Neuron (in vitro differentiated cells): ENCODE results near the gene HNRNPLL.

ENCODE experiments used
- H2AFZ ChIP-seq: one replicate; pipeline ENCODE4 v1.6.1; 2013; ENCODE audit warnings: low read depth, mild to moderate bottlenecking, inconsistent platforms, low read length, moderate library complexity
- H3K27me3 ChIP-seq: one replicate; pipeline ENCODE4 v1.6.1; 2013; ENCODE audit warnings: low read length; ENCODE audit not compliant: insufficient read depth
- H3K36me3 ChIP-seq: one replicate; pipeline ENCODE4 v1.6.1; 2013; ENCODE audit warnings: low read length; ENCODE audit not compliant: insufficient read depth
- H3K4me1 ChIP-seq: one replicate; pipeline ENCODE4 v1.6.1; 2013; ENCODE audit warnings: low read length; ENCODE audit not compliant: insufficient read depth
- H3K4me3 ChIP-seq: 2 replicates; pipeline ENCODE4 v1.5.1; 2013; ENCODE audit warnings: mild to moderate bottlenecking, low read length, moderate library complexity
- H3K9me3 ChIP-seq: one replicate; pipeline ENCODE4 v1.6.1; 2013; ENCODE audit warnings: low read length

The HNRNPLL gene

GRCh38 chr2:38598200-38598990, 4.3 kb downstream of the HNRNPLL start:
- Histone ChIP-seq H3K36me3 (no peaks in the 10 kb centered on the region), H3K4me1 (peaks cover 26% of the 10 kb centered on the region), H3K9me3 (no peaks in the 10 kb centered on the region), H3K4me3 (peak overlapping the region; percentile 90), H3K27me3 (no peaks in the 10 kb centered on the region), H2AFZ (no peak overlapping the region)

DNA sequence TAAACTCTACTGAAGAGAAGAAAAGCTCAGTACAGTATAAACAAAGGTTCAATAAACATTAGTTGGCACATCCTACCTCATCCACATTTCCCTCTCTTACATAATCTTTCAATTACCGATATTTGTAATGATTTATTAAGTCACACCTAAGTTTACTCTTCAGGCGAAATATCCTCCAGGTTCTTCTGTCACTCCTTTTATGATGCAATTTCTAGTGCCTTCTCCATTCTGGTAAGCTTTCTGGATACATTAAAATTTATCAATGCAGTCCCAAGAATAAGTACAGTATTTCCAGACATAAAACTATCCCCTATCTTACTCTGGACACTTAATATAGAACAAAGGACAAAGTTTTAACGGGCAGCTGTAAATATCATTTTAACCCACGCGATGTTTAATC, 5.6 kb downstream of the HNRNPLL start:
- Histone ChIP-seq H3K36me3 (no peaks in the 10 kb centered on the region), H3K4me3 (no peak overlapping the region), H2AFZ (no peak overlapping the region), H3K4me1 (peaks cover 26% of the 10 kb centered on the region), H3K27me3 (no peaks in the 10 kb centered on the region), H3K9me3 (no peaks in the 10 kb centered on the region)

GRCh38 chr2:38596229-38596628, 6.5 kb downstream of the HNRNPLL start:
- H3K36me3 ChIP-seq: peaks cover 2% of the 10 kb centered on the region
- no peaks in the 10 kb centered on the region for H3K27me3 ChIP-seq
- H3K9me3 ChIP-seq: no peaks in the 10 kb centered on the region
- H3K4me1 ChIP-seq: peaks cover 26% of the 10 kb centered on the region
- no peak overlapping the region for H2AFZ ChIP-seq
- no peak overlapping the region for H3K4me3 ChIP-seq

DNA sequence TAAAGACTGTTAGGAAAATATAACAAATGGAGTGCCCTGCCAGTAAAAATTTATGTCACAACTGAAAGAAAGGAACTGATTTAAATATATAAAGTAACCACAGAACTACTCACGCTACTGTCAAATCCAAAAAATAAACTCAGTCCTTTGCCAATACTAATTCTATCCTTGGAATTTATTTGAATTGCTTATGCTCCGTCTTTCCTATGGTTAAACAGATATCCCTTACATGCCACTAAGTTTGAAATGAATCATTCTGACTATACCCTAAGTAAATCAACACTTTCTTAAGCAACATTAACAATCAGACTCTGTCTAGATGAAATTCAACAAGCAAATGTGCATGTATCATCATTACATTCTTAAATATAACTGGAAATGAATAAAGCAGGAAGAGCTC, 9.8 kb downstream of the HNRNPLL start:
- Histone ChIP-seq H3K27me3 (no peaks in the 10 kb centered on the region), H3K4me3 (no peak overlapping the region), H2AFZ (no peak overlapping the region), H3K36me3 (peaks cover 15% of the 10 kb centered on the region), H3K9me3 (no peaks in the 10 kb centered on the region), H3K4me1 (peaks cover under 1% of the 10 kb centered on the region)

DNA sequence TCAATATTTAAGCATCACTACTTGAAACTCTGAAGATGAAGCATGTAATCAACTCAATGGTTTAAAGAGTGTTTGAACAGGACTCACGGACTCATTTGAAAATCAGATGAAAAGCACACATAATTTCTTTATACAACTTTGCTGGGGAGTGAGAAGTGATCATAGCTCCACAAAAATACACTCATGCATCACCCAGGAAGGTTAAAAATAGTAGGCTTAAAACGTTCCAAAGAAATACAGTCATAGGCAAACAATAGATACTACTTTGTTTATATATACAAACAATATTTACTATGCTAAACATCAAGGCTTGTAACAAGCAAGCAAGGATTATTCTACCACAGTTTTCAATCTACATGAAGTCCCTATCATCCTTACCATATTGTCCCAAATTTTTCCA, 11.6 kb downstream of the HNRNPLL start:
- Histone ChIP-seq H3K4me3 (no peak overlapping the region), H3K27me3 (no peaks in the 10 kb centered on the region), H3K9me3 (no peaks in the 10 kb centered on the region), H3K4me1 (no peaks in the 10 kb centered on the region), H3K36me3 (peaks cover 30% of the 10 kb centered on the region), H2AFZ (no peak overlapping the region)

DNA sequence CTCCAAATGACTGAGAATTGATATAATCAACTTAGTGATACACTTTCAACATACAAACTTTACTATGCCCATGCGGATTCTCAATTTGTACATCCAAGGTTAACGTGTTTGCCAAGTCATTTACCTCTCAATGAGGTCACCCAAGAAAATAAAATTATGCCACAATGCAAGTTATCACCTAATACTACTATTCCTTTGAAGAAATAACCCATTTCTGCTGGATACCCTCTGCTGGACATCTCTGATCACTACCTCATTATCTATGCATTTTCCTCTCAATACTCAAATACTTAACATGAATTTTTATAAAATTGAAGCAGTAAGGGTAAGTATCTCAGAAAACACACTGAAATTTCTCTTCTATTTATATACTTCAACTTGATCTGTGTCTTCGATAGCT, 12.7 kb downstream of the HNRNPLL start:
- no peaks in the 10 kb centered on the region for H3K4me1 ChIP-seq
- H3K9me3 ChIP-seq: no peaks in the 10 kb centered on the region
- no peaks in the 10 kb centered on the region for H3K27me3 ChIP-seq
- H3K4me3 ChIP-seq: no peak overlapping the region
- peaks cover 39% of the 10 kb centered on the region for H3K36me3 ChIP-seq
- no peak overlapping the region for H2AFZ ChIP-seq

DNA sequence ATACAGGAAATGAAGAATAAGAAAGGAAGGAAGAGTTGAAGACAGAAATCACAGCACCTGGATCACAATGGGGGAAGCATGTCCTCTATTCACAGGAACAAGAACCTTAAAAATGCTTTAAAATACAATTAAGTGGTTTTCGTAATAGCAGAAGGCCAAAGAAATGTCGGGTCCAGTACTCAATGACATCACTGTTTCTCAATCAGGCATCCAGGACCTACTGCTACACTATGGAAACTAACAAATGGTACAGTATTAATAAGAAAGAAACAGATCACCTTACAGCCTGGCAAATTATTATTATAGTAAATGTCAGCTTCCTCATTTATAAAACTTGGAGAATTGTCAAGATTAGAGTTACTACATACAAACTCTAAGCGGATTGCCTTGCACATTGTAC, 15.8 kb downstream of the HNRNPLL start:
- Histone ChIP-seq H2AFZ (no peak overlapping the region), H3K9me3 (no peaks in the 10 kb centered on the region), H3K36me3 (peaks cover 58% of the 10 kb centered on the region), H3K27me3 (no peaks in the 10 kb centered on the region), H3K4me3 (no peak overlapping the region), H3K4me1 (no peaks in the 10 kb centered on the region)

- peaks cover 68% of the 10 kb centered on the region for H3K36me3 ChIP-seq
Observed at GRCh38 chr2:38584881-38585280, 17.8 kb downstream of the HNRNPLL start.

DNA sequence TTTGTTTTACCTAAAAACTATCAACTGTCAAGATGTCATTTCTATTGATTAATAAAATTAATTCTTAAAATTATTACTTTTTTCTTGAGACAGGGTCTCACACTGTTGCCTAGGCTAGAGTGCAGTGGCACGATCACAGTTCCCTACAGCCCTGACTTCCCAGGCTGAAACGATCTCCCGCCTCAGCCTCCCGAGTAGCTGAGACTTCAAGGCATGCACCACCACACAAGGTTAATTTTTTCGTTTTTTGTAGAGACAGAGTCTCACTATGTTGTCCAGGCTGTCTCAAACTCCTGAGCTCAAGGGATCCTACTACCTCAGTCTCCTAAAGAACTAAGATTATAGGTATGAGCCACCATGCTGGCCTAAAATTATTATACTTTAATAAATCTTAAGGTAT, 18.7 kb downstream of the HNRNPLL start:
- H3K4me1 ChIP-seq: no peaks in the 10 kb centered on the region
- H2AFZ ChIP-seq: no peak overlapping the region
- no peak overlapping the region for H3K4me3 ChIP-seq
- no peaks in the 10 kb centered on the region for H3K27me3 ChIP-seq
- peaks cover 68% of the 10 kb centered on the region for H3K36me3 ChIP-seq
- H3K9me3 ChIP-seq: no peaks in the 10 kb centered on the region

More at GRCh38 chr2:38584881-38585280, 17.8 kb downstream of the HNRNPLL start:
- Histone ChIP-seq H3K9me3 (no peaks in the 10 kb centered on the region), H3K4me3 (no peak overlapping the region), H3K27me3 (no peaks in the 10 kb centered on the region), H3K4me1 (no peaks in the 10 kb centered on the region), H2AFZ (no peak overlapping the region)

GRCh38 chr2:38583524-38583923, 19.2 kb downstream of the HNRNPLL start:
- H3K27me3 ChIP-seq: no peaks in the 10 kb centered on the region

DNA sequence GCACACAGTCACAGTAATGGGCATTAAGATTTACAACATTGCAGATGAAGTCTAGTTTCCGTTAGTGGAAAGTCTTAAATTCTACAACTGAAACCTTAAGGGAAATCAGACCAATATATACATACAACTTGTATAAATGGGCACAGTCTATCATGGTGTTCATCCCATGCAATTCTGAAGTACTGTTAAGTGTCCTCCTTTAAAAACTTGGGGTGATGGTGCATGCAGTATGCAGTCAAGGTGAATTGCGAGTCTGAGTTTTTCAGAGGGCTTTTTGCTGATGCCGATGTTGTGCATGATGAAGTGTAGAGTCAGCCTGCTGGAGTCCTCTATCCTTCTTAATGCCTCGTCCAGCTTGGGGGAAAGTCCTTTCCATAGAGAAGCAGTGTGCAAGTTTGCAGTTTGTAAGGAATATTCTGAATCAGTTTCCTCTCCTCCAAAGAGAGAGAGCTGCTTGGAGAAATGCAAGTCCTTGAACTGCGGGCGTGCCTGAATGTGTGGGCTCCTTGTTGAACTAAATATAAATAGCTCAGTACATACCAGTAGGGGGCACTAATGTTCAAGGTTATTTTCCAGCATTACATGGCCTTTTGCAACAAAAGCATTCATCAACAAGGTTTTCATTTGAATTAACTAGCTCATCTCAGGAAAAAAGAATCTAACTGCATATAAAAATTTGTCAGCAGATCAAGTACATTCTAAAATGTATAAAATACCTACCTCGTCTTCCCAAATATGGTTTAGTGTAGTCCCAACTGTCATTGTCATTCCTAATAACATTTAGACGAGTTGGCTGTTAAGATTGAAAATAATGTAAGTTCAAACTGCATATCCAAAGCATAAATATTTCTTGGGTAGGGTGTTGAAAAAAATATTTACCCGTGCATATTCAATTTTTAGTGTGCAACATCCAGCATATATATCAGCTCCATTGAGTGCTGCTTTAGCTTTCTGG, 21.3 kb downstream of the HNRNPLL start:
- Histone ChIP-seq H3K36me3 (peaks cover 72% of the 10 kb centered on the region), H3K27me3 (no peaks in the 10 kb centered on the region), H3K4me1 (no peaks in the 10 kb centered on the region), H2AFZ (no peak overlapping the region), H3K9me3 (no peaks in the 10 kb centered on the region), H3K4me3 (no peak overlapping the region)

More at GRCh38 chr2:38583524-38583923, 19.2 kb downstream of the HNRNPLL start:
- Histone ChIP-seq H3K4me1 (no peaks in the 10 kb centered on the region), H3K4me3 (no peak overlapping the region), H3K9me3 (no peaks in the 10 kb centered on the region), H2AFZ (no peak overlapping the region), H3K36me3 (peaks cover 69% of the 10 kb centered on the region)

- no peaks in the 10 kb centered on the region for H3K9me3 ChIP-seq
- H3K27me3 ChIP-seq: no peaks in the 10 kb centered on the region
- H3K4me3 ChIP-seq: no peak overlapping the region
- no peak overlapping the region for H2AFZ ChIP-seq
- H3K36me3 ChIP-seq: peaks cover 73% of the 10 kb centered on the region
- no peaks in the 10 kb centered on the region for H3K4me1 ChIP-seq
Observed at GRCh38 chr2:38580115-38580636, 22.6 kb downstream of the HNRNPLL start.

DNA sequence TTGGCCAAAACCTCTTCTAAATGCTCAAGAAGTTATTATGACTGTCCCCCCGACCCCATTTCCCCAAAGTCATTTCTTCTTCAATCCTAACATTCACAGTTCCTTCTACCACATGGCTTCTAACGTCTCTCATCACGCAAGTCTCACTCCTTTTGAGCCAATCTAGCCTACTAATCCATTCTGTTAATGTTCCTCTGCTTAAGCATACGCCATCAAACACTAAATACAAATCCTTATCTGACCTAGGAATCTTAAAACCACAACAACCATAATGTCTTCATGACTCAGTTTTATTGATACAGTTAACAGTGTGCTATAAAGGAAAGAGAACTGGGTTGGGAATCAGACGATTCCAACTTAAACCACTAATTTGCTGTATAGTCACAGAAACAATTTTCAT, 23.9 kb downstream of the HNRNPLL start:
- no peak overlapping the region for H2AFZ ChIP-seq
- no peaks in the 10 kb centered on the region for H3K9me3 ChIP-seq
- peaks cover 62% of the 10 kb centered on the region for H3K36me3 ChIP-seq
- no peaks in the 10 kb centered on the region for H3K4me1 ChIP-seq
- H3K27me3 ChIP-seq: no peaks in the 10 kb centered on the region
- H3K4me3 ChIP-seq: no peak overlapping the region
